Skeletal muscle satellite cell (primary cell): ENCODE results near the gene GPRC5C.
"Not testable (repeated sequence)": the region's sequence is repeated elsewhere in the genome, so short reads cannot be mapped to it uniquely, and the experiment has no call there.

Experiments
- H3K27me3 ChIP-seq: 2 replicates; pipeline ENCODE4 v1.7.0; 2013; ENCODE audit warnings: low read length; ENCODE audit not compliant: control insufficient read depth, insufficient read depth
- H3K36me3 ChIP-seq: 2 replicates; pipeline ENCODE4 v1.7.0; 2013; ENCODE audit warnings: mild to moderate bottlenecking, control low read depth, low read length; ENCODE audit not compliant: insufficient read depth
- H3K4me1 ChIP-seq: 2 replicates; pipeline ENCODE4 v1.7.0; 2013; ENCODE audit warnings: low read length; ENCODE audit not compliant: control insufficient read depth, insufficient read depth
- H3K4me2 ChIP-seq: 2 replicates; pipeline ENCODE4 v1.7.0; 2013; ENCODE audit warnings: mild to moderate bottlenecking, low read length
- H3K4me3 ChIP-seq: 2 replicates; pipeline ENCODE4 v1.7.0; 2013; ENCODE audit warnings: low read length
- H3K9ac ChIP-seq: 2 replicates; pipeline ENCODE4 v1.7.0; 2013; ENCODE audit warnings: mild to moderate bottlenecking, low read depth, low read length, moderate library complexity
- H3K9me3 ChIP-seq: replicated peaks from 2 replicates; pipeline ENCODE4 v1.7.0; 2013; ENCODE audit warnings: mild to moderate bottlenecking, control low read depth, low read length

Gene GPRC5C

GRCh38 chr17:74392848-74393247 is 39.0 kb upstream of the GPRC5C start:
- no peak overlapping the region for H3K9ac ChIP-seq
- H3K4me1 ChIP-seq = no peaks in the 10 kb centered on the region
- H3K27me3 ChIP-seq = no peaks in the 10 kb centered on the region
- no peak overlapping the region for H3K4me2 ChIP-seq
- no peaks in the 10 kb centered on the region for H3K36me3 ChIP-seq
- no peak overlapping the region for H3K4me3 ChIP-seq
- no peaks in the 10 kb centered on the region for H3K9me3 ChIP-seq

- Histone ChIP-seq H3K4me3 (no peak overlapping the region), H3K36me3 (no peaks in the 10 kb centered on the region), H3K9ac (no peak overlapping the region), H3K4me1 (no peaks in the 10 kb centered on the region), H3K9me3 (no peaks in the 10 kb centered on the region), H3K27me3 (no peaks in the 10 kb centered on the region), H3K4me2 (no peak overlapping the region)
These were observed 38.4 kb upstream of the GPRC5C start for GRCh38 chr17:74393346-74393942.

GRCh38 chr17:74394275-74394950 is 37.5 kb upstream of the GPRC5C start:
- Histone ChIP-seq H3K9ac (no peak overlapping the region), H3K36me3 (no peaks in the 10 kb centered on the region), H3K4me3 (no peak overlapping the region), H3K4me1 (no peaks in the 10 kb centered on the region), H3K9me3 (no peaks in the 10 kb centered on the region), H3K27me3 (no peaks in the 10 kb centered on the region), H3K4me2 (no peak overlapping the region)

GRCh38 chr17:74394977-74395376 is 36.9 kb upstream of the GPRC5C start:
- H3K4me2 ChIP-seq = no peak overlapping the region
- no peak overlapping the region for H3K9ac ChIP-seq
- H3K4me1 ChIP-seq = no peaks in the 10 kb centered on the region
- no peaks in the 10 kb centered on the region for H3K27me3 ChIP-seq
- no peak overlapping the region for H3K4me3 ChIP-seq
- no peaks in the 10 kb centered on the region for H3K9me3 ChIP-seq
- H3K36me3 ChIP-seq = no peaks in the 10 kb centered on the region

GRCh38 chr17:74396567-74396966 is 35.3 kb upstream of the GPRC5C start:
- Histone ChIP-seq H3K4me2 (no peak overlapping the region), H3K9ac (no peak overlapping the region), H3K36me3 (no peaks in the 10 kb centered on the region), H3K4me1 (no peaks in the 10 kb centered on the region), H3K27me3 (no peaks in the 10 kb centered on the region), H3K9me3 (no peaks in the 10 kb centered on the region), H3K4me3 (no peak overlapping the region)

GRCh38 chr17:74402048-74402447 is 29.8 kb upstream of the GPRC5C start:
- Histone ChIP-seq H3K27me3 (no peaks in the 10 kb centered on the region), H3K9ac (no peak overlapping the region), H3K4me3 (no peak overlapping the region), H3K36me3 (no peaks in the 10 kb centered on the region), H3K9me3 (no peaks in the 10 kb centered on the region), H3K4me2 (no peak overlapping the region), H3K4me1 (no peaks in the 10 kb centered on the region)

GRCh38 chr17:74403512-74404137 is 28.3 kb upstream of the GPRC5C start:
- no peaks in the 10 kb centered on the region for H3K36me3 ChIP-seq
- no peak overlapping the region for H3K9ac ChIP-seq
- no peaks in the 10 kb centered on the region for H3K4me1 ChIP-seq
- H3K4me3 ChIP-seq = no peak overlapping the region
- H3K9me3 ChIP-seq = no peaks in the 10 kb centered on the region
- H3K27me3 ChIP-seq = no peaks in the 10 kb centered on the region
- H3K4me2 ChIP-seq = no peak overlapping the region

- Histone ChIP-seq H3K36me3 (no peaks in the 10 kb centered on the region), H3K4me2 (no peak overlapping the region), H3K4me1 (no peaks in the 10 kb centered on the region), H3K4me3 (no peak overlapping the region), H3K9me3 (no peaks in the 10 kb centered on the region), H3K9ac (no peak overlapping the region), H3K27me3 (no peaks in the 10 kb centered on the region)
These were observed 27.7 kb upstream of the GPRC5C start for GRCh38 chr17:74404218-74404617.

GRCh38 chr17:74404789-74405188 is 27.1 kb upstream of the GPRC5C start:
- no peaks in the 10 kb centered on the region for H3K27me3 ChIP-seq
- no peak overlapping the region for H3K9ac ChIP-seq
- no peaks in the 10 kb centered on the region for H3K9me3 ChIP-seq
- no peak overlapping the region for H3K4me3 ChIP-seq
- H3K4me2 ChIP-seq = no peak overlapping the region
- no peaks in the 10 kb centered on the region for H3K4me1 ChIP-seq
- H3K36me3 ChIP-seq = no peaks in the 10 kb centered on the region

- not testable (repeated sequence) for H3K9ac ChIP-seq, H3K36me3 ChIP-seq, H3K9me3 ChIP-seq, H3K4me1 ChIP-seq, H3K4me3 ChIP-seq, H3K4me2 ChIP-seq, H3K27me3 ChIP-seq
These were observed 26.6 kb upstream of the GPRC5C start for GRCh38 chr17:74405311-74405710.

GRCh38 chr17:74407384-74407783 is 24.5 kb upstream of the GPRC5C start:
- H3K4me1 ChIP-seq = no peaks in the 10 kb centered on the region

GRCh38 chr17:74408262-74408661 is 23.6 kb upstream of the GPRC5C start:
- H3K27me3 ChIP-seq = no peaks in the 10 kb centered on the region
- H3K9me3 ChIP-seq = no peaks in the 10 kb centered on the region
- H3K4me2 ChIP-seq = no peak overlapping the region
- no peaks in the 10 kb centered on the region for H3K4me1 ChIP-seq
- no peak overlapping the region for H3K9ac ChIP-seq
- H3K36me3 ChIP-seq = no peaks in the 10 kb centered on the region
- no peak overlapping the region for H3K4me3 ChIP-seq

More at GRCh38 chr17:74407384-74407783, 24.5 kb upstream of the GPRC5C start:
- Histone ChIP-seq H3K9me3 (no peaks in the 10 kb centered on the region), H3K9ac (no peak overlapping the region), H3K4me2 (no peak overlapping the region), H3K36me3 (no peaks in the 10 kb centered on the region), H3K27me3 (no peaks in the 10 kb centered on the region), H3K4me3 (no peak overlapping the region)
